DMS153 treated with DMSO at 0.1 percent for 48 hours (cell line): ENCODE data around the gene TNFAIP1.

Experiments
- DNase-seq: peaks from one replicate; lab custom pipeline; 2025; ENCODE audit not compliant: unreplicated experiment; lab: John Stamatoyannopoulos, UW

The TNFAIP1 gene

GRCh38 chr17:28344435-28344901 lies 8.9 kb downstream of the TNFAIP1 start:
- DNase-seq, result no peak

GRCh38 chr17:28345419-28346198 lies 10.0 kb downstream of the TNFAIP1 start:
- DNase-seq, result no peak

- no peak for DNase-seq
These were observed 10.6 kb downstream of the TNFAIP1 start for GRCh38 chr17:28346199-28346580.

GRCh38 chr17:28346746-28347246 lies 11.2 kb downstream of the TNFAIP1 start:
- no peak for DNase-seq

- DNase-seq, result no peak
These were observed 11.8 kb downstream of the TNFAIP1 start for GRCh38 chr17:28347261-28347891.

GRCh38 chr17:28348979-28349378 lies 13.4 kb downstream of the TNFAIP1 start:
- DNase-seq, result no peak

- no peak for DNase-seq
These were observed 14.7 kb downstream of the TNFAIP1 start for GRCh38 chr17:28350271-28350670.

- peak; percentile 82 for DNase-seq
These were observed 21.7 kb downstream of the TNFAIP1 start, which contains the start of gene POLDIP2 for GRCh38 chr17:28357061-28357900. Gene POLDIP2 (minus strand): TSS chr17:28357527. CDS start chr17:28357448, 79 bp downstream.

- no peak for DNase-seq
These were observed 22.3 kb downstream of the TNFAIP1 start for GRCh38 chr17:28357901-28358197.

GRCh38 chr17:28363186-28363585 lies 27.6 kb downstream of the TNFAIP1 start:
- no peak for DNase-seq

- no peak for DNase-seq
These were observed 28.5 kb downstream of the TNFAIP1 start for GRCh38 chr17:28363776-28364650.

- no peak for DNase-seq
These were observed 29.3 kb downstream of the TNFAIP1 start, which contains the start of gene SEBOX for GRCh38 chr17:28364665-28365363. Gene SEBOX (minus strand): TSS chr17:28365199. CDS start chr17:28365151, 48 bp downstream.

GRCh38 chr17:28365487-28365886 lies 29.9 kb downstream of the TNFAIP1 start:
- DNase-seq, result no peak

- no peak for DNase-seq
These were observed 31.0 kb downstream of the TNFAIP1 start for GRCh38 chr17:28366605-28367004.

GRCh38 chr17:28367641-28368305 lies 32.2 kb downstream of the TNFAIP1 start:
- DNase-seq, result no peak

- DNase-seq, result no peak
These were observed 32.8 kb downstream of the TNFAIP1 start for GRCh38 chr17:28368306-28368831.

GRCh38 chr17:28368915-28369683 lies 33.5 kb downstream of the TNFAIP1 start:
- no peak for DNase-seq

- DNase-seq, result no peak
These were observed 34.1 kb downstream of the TNFAIP1 start for GRCh38 chr17:28369684-28370034.
